ENCODE results near the gene SPC24.
A peak's percentile ranks its signal among the peaks of the same experiment; 100 is the strongest.

Gene SPC24

DNA sequence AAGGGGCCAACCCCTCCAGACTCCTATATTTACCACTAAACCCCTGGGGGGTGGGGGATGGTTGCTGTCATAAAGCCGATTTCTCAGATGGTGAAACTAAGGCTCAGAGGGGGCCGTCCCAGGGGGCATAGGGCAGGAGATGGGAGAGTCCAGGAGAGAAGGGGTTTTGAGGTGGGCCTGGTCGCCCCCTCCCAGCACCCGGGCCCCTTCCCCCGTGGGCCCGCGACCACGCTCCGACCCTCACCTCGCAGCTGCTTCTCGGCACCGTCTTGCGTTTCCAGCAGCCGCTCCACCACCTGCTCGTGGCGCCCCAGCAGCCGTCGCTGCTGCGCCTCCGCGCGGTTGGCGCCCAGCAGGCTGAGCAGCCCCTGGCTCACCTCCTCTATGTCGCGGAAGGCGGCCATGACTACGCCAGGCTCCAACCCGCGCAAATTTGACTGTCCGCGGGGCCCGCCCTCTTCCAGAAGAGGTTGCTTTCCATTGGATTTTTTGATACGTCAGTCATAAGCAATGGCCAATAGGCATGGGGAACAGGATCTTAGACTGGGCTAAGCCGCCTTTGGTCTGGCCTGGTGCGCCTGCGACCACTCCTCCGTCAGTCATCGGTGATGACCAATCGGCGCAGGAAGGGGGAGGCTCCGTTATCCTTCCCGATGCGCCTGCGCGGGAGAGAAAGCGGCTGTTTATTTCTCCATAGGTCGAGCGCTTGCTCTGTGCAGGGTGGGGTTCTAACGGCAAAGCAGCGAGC, at the start of gene SPC24:
Gene SPC24 (minus strand): TSS at position 410 of the 748 bp plus-strand sequence. CDS start 6 bp downstream, at position 404.
- DNase-seq (ENCODE audit: low spot score), result peak; percentile 97

DNA sequence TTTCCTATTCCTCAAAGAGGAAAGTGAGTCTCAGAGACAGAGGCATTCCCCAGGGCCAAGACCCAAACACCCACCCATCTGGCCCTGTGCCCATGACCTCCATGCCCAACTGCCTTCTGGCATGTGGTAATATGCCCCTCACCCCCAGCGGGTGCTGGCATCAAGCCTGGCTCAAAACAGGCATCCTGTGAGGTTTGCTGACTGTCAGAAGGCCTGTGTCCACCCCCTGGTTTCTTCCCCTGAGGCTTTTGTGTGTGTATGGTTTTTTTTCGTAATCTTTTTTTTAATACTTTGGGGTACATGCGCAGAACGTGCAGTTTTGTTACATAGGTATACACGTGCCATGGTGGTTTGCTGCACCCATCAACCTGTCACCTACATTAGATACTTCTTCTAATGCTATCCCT, 49.4 kb upstream of the SPC24 start:
- DNase-seq (ENCODE audit: low spot score), result no peak

GRCh38 chr19:11204076-11204602, 48.6 kb upstream of the SPC24 start:
- no peak for DNase-seq (ENCODE audit: low spot score)

- DNase-seq (ENCODE audit: low spot score), result peak; percentile 80
Measured at GRCh38 chr19:11203194-11204075, 47.9 kb upstream of the SPC24 start.

- DNase-seq (ENCODE audit: low spot score), result no peak
Measured at GRCh38 chr19:11202488-11203193, 47.1 kb upstream of the SPC24 start.

DNA sequence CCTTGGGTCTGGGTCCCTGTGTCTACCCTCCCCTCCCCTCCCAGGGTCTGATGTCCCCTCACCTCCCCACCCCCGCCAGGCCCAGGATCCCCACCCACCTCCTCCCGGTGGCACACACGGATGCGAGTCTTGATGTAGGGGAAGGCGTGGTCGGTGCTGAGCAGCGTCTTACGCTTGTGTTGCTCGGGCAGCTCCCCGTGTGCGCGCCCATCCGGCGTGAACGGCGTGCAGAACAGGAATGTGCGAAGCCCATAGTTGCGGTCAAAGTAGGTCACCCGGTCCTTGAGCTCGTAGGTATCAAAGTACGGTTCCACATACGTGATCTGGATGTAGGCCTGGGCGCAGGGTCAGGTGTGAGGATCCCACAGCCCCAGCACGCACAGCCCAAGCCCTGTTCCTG, 46.2 kb upstream of the SPC24 start:
- DNase-seq (ENCODE audit: low spot score), result no peak

DNA sequence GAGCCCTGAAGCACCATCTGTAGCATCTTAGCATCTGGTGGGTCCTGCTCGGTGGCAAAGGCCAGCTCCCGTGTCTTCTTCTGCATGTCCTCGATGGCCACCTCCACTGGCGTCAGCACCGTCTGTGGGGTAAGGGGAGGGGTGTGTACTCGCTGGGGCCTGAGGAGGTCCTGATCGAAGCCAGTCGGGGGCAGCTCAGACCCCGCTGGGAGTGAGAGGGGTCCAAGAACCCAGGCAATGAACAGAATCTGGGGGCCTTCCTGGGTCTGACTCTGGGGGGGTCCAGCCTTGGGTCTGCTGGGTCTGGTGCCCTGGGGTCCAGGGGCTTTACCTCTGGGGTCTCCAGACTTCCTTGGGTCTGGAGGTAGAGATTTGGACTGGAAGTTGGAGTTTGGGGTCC, 45.3 kb upstream of the SPC24 start:
- no peak for DNase-seq (ENCODE audit: low spot score)

- DNase-seq (ENCODE audit: low spot score), result no peak
Measured at GRCh38 chr19:11200015-11200574, 44.5 kb upstream of the SPC24 start.

DNA sequence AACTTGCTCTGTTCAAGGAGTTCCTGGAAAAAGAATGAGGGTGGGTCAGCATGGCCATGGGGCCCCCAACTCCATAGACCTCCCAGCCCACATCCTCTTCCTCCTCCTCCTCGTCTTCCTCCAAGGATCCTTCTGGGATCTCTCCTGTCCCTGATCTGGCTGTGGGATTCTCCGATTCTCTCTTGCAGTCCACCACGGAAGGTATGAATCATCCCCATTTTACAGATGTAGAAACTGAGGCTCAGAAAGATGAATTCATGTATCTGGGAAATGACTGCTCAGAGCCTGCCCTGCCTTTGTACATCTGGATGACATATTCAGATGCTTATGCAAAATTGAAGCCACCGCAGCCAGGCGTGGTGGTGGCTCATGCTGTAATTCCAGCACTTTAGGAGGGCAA, 43.9 kb upstream of the SPC24 start:
- DNase-seq (ENCODE audit: low spot score), result no peak

DNA sequence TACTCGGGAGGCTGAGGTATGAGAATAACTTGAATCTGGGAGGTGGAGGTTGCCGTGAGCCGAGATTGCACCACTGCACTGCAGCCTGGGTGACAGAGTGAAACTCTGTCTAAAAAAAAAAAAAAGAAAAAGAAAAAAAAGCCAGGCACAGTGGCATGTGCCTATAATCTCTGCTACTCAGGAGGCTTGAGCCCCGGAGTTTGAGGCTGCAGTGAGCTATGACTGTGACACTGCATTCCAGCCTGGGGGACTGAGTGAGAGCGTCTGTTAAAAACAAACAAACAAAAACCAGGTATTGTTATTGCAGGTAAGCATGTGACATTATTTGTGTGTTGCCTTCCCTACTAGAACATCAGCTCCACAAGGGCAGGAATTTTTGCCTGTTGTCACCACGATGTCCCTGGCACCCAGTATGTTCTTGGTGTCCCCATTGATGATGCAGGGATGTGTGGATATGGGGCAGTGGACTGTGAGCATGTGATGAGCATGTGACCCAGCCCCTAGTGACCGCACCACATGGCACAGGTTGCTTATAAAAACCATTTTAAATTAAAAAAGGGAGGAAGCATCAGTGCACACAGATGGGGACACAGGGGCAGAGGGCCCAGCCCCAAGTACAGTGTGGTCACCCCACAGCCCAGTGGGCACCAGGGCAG, 43.3 kb upstream of the SPC24 start:
- no peak for DNase-seq (ENCODE audit: low spot score)

DNA sequence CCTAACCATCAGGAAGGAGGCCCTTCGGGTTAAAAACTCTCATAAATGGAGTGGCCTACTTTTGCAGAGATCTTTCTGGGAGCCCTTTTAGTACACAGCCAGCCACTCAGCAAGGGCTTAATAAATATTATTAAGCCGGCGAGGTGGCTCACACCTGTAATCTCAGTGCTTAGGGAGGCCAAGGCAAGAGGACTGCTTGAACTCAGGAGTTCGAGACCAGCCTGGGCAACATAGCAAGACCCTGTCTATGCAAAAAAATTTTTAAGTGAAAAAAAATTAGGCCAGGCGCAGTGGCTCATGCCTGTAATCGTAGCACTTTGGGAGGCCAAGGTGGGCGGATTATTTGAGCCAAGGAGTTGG, 42.6 kb upstream of the SPC24 start:
- no peak for DNase-seq (ENCODE audit: low spot score)

DNA sequence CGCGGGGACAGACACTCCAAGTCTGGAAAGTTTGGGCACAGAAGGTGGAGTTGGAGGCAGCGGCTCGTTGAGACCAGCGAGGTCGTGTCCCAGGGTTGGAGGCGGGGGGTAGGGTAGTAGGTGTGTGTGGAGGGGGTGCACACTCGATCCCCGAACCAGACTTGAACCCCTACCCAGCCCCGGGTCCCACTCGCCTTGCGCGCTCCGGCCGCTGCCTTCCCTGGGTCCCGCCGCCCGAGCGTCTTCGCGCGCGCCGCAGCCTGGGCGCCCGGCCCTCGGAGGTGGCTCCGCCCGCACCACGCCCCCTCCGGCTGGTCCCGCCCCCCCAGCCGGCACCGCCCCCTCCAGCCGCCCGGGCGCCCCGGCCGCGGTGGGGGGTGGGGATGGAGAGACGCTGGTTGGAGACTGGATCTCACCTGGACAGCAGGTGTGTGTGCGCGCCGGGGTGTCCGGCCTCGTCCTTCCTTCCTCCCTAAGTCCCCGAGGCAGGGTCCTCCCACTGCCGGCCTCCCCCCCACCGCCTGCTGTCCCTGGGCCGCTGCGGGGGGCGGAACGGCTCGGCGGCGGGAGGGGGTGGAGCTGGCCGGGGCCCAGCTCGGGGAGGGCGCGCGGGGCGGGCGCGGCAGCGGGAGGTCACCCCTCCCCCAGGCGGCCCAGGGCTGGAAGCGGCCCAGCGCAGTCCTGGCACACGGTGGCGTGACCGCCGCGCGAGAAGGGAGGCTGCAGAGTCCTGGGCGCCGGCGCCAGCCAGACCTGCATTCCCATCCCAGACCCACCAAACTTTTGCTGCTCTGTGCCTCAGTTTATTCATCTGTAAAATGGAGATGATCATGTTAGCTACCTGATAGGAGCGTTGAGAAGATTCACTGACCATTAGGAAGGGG, 42.0 kb upstream of the SPC24 start, which contains the start of gene KANK2:
Gene KANK2 (minus strand): TSS at position 255 of the 884 bp plus-strand sequence. CDS start 3,034 bp downstream, outside the sequence.
- DNase-seq (ENCODE audit: low spot score), result peak; percentile 91

- peak; percentile 64 for DNase-seq (ENCODE audit: low spot score)
Measured at GRCh38 chr19:11196406-11197287, 41.1 kb upstream of the SPC24 start.

DNA sequence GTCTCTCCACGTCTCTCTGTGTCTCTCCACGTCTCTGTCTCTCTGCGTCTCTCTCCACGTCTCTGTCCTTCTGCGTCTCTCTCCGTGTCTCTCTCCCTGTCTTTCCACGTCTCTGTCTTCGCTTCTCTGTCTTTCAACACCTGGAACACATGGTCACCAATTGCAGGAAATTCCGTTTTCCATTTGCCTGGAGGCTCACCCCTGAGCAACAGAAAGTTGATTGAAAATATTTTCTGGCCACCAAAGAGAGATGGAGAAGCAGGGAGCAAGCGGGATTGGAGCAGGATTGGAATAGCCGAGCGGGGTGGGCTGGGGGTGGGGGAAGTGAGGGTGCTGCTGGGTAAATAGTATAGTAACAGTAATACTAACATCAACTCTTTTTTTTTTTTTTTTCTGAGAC, 40.1 kb upstream of the SPC24 start:
- DNase-seq (ENCODE audit: low spot score), result no peak

DNA sequence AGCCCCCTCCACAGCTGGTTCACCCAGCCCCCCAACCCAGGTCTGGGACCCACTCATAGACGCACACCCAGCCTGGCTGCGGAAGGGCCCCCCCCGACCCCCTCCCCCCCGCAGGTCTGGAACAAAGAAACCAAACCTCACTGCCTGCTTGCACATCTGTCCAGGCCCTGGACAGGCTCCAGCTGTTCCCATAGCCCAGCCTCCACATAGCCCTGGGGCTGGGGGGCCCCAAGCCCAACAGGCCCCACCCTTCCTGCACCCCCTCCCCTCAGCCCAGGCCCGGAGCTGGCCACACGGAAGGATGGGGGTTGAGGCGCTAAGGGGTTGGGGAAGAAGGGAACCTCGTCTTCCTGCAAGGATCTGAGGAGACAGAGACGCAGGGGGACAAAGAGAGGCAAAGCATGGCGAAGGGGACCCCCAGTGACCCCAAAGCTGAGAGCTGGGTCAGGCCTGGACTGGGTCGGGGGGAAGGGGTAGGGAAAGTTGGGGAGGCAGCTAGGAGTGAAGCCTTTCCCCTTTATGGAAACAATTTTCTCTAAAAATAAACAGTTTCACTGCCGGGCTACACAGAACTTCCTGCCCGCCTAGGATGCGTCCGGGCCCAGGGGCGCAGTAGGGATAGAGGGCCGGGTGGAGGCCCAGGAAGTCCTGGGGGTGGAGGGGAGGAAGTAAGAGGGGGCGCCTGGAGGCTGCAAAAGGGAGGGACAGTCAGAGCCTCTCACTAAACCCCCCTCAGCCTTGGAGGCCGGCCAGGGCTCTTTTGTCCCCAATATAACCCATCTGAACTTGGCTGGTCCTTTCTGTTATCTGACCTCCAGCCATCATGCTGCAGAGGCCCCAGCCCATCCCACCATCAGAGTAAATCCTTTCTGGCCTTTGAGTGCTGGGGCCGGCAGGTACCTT, 39.3 kb upstream of the SPC24 start:
- no peak for DNase-seq (ENCODE audit: low spot score)

- no peak for DNase-seq (ENCODE audit: low spot score)
Measured at GRCh38 chr19:11194173-11194572, 38.6 kb upstream of the SPC24 start.

GRCh38 chr19:11192957-11193939, 37.7 kb upstream of the SPC24 start:
- no peak for DNase-seq (ENCODE audit: low spot score)
